ENCODE results near the gene MAST2. TPM values are rescaled to one million over a fixed set of nuclear protein-coding genes. Genes with fewer than 3 reads are reported as not detected.

The MAST2 gene
- total and polyA plus RNA-seq, 9 of the 15 experiments (the other 6 are each of a cell fraction or from before 2014, with no cell fraction given): 0.73 to 32.0 (median 17.8) TPM

- H3K9ac ChIP-seq (ENCODE audit: insufficient read depth in 1 of 2, low read depth in 2 of 2, low read length in 2 of 2): no peak overlapping the region
- no peaks in the 10 kb centered on the region for H3K79me2 ChIP-seq (ENCODE audit: control insufficient read depth, insufficient read depth, low read length)
- DNase-seq (ENCODE audit: extremely low read depth in 1 of 4, low spot score in 3 of 4): no peak
- no peaks in the 10 kb centered on the region for H3K9me3 ChIP-seq (replicated peaks; ENCODE audit: control insufficient read depth, insufficient read depth, low read depth, low read length)
- in situ Hi-C loops (cut with MboI): no loop called here
- POLR2A ChIA-PET: interaction anchor here (0.6 to 1.0 kb wide), 3 partner anchors 9 to 14 kb away, joined by 3 to 6 read pairs (median 3); no protein-coding TSS in a partner anchor
- BruUV-seq (replicated peaks): no TSS peak
- no peaks in the 10 kb centered on the region for H4K20me1 ChIP-seq (replicated peaks; ENCODE audit: control insufficient read depth, insufficient read depth, low read length)
- no peaks in the 10 kb centered on the region for H3K27me3 ChIP-seq (ENCODE audit: control insufficient read depth in 2 of 2, insufficient read depth in 2 of 2, low read length in 2 of 2)
- H3K4me2 ChIP-seq (ENCODE audit: insufficient read depth, low read length): no peak overlapping the region
- 55% methylated on average over 8 of the region's 8 CpGs for WGBS (ENCODE audit: insufficient coverage, low coverage, missing lambda C conversion rate)
- H3K9me1 ChIP-seq (ENCODE audit: control insufficient read depth, insufficient read depth, low read length): no peaks in the 10 kb centered on the region
- no peak overlapping the region for H3K4me3 ChIP-seq
- no peak overlapping the region for H3K27ac ChIP-seq (ENCODE audit: extremely low read depth, low read depth, low read length)
- H3K4me1 ChIP-seq (replicated peaks in 1 of 2; ENCODE audit: control insufficient read depth in 2 of 2, insufficient read depth in 2 of 2, low read length in 2 of 2): peaks cover 0 to 8% of the 10 kb centered on the region in 2 experiments; a peak in 3 of 5 replicates
- no peak for FAIRE-seq
- H2AFZ ChIP-seq (ENCODE audit: low read depth, low read length): no peak overlapping the region
- intact Hi-C loops (cut with micrococcal nuclease): no loop called here
- TF ChIP-seq MAFK (IDR thresholded peaks at IDR 0.05; ENCODE audit: low read length) (0 out of 2 replicates have a peak, but pooled peaks have one; percentile 23), C11orf30 (IDR thresholded peaks at IDR 0.05; ENCODE audit: low read depth) (peak; percentile 56), NFE2 (IDR thresholded peaks at IDR 0.05; ENCODE audit: low read depth) (peak; percentile 34), KAT8 (IDR thresholded peaks at IDR 0.05; ENCODE audit: low read depth) (no peak), MAZ (CRISPR knock-in tag; conservative IDR thresholded peaks at IDR 0.05 in 1 of 2, IDR thresholded peaks at IDR 0.05 in 1 of 2) (no peak), PTRF (tag; IDR thresholded peaks at IDR 0.05) (no peak), MAFG (tag; conservative IDR thresholded peaks at IDR 0.05) (0 out of 2 replicates have a peak, but pooled peaks have one; percentile 20), ZNF316 (IDR thresholded peaks at IDR 0.05) (peak; percentile 74), MAFF (IDR thresholded peaks at IDR 0.05; ENCODE audit: low read length) (peak; percentile 21; the same call in 1 of the 2 replicates)
- CTCF ChIA-PET (ENCODE audit: low intra/inter-chr PET ratio): no interaction called here
- no peak for ATAC-seq
- H3K36me3 ChIP-seq (ENCODE audit: control insufficient read depth, insufficient read depth, low read length): peaks cover 3% of the 10 kb centered on the region; the same call in 1 of the 3 replicates
These were observed 191.9 kb downstream of the MAST2 start for GRCh38 chr1:45995298-45995697.
